Loucy (cell line): Measurements from ENCODE around the gene ADORA2A.

Source experiments
- CTCF ChIP-seq: fragments of 200-600 bp; sonication (generic); conservative IDR thresholded peaks from 2 replicates; pipeline ENCODE4 v1.5.1; 2014; ENCODE audit warnings: mild to moderate bottlenecking, antibody characterized with exemption, low read length
- EZH2phosphoT487 ChIP-seq: fragments of 200-600 bp; IDR thresholded peaks from 2 replicates; pipeline ENCODE4 v1.6.1; 2018; ENCODE audit warnings: antibody characterized with exemption, mild to moderate bottlenecking, moderate library complexity, borderline replicate concordance

GRCh38 chr22:24410110-24410856 is 17.1 kb upstream of the ADORA2A start:
- TF ChIP-seq CTCF = no peak
- TF ChIP-seq EZH2phosphoT487 = no peak
